ENCODE results near the gene C20orf173.
"Not testable (repeated sequence)": the region's sequence is repeated elsewhere in the genome, so short reads cannot be mapped to it uniquely, and the experiment has no call there.

C20orf173 gene

GRCh38 chr20:35547329-35547728, 17.9 kb upstream of the C20orf173 start:
- Histone ChIP-seq H3K9ac (ENCODE audit: low read depth, low read length) (no peak overlapping the region), H3K4me3 (ENCODE audit: low read depth, low read length) (no peak overlapping the region), H3K27me3 (ENCODE audit: control insufficient read depth, insufficient read depth, low read length) (no peaks in the 10 kb centered on the region), H3K36me3 (ENCODE audit: control insufficient read depth, insufficient read depth, low read length) (peaks cover 77% of the 10 kb centered on the region), H3K9me3 (ENCODE audit: control insufficient read depth, insufficient read depth, low read length) (no peaks in the 10 kb centered on the region), H3K27ac (ENCODE audit: low read depth, low read length) (no peak overlapping the region), H3K4me1 (ENCODE audit: control insufficient read depth, insufficient read depth, low read length) (peaks cover 4% of the 10 kb centered on the region; the same call in 1 of the 2 replicates)

GRCh38 chr20:35546127-35546526, 16.7 kb upstream of the C20orf173 start:
- Histone ChIP-seq H3K27me3 (ENCODE audit: control insufficient read depth, insufficient read depth, low read length) (no peaks in the 10 kb centered on the region), H3K36me3 (ENCODE audit: control insufficient read depth, insufficient read depth, low read length) (peaks cover 65% of the 10 kb centered on the region), H3K4me1 (ENCODE audit: control insufficient read depth, insufficient read depth, low read length) (peaks cover 5% of the 10 kb centered on the region; the same call in 1 of the 2 replicates), H3K9ac (ENCODE audit: low read depth, low read length) (no peak overlapping the region), H3K27ac (ENCODE audit: low read depth, low read length) (no peak overlapping the region), H3K9me3 (ENCODE audit: control insufficient read depth, insufficient read depth, low read length) (no peaks in the 10 kb centered on the region), H3K4me3 (ENCODE audit: low read depth, low read length) (no peak overlapping the region)

GRCh38 chr20:35544941-35545340, 15.5 kb upstream of the C20orf173 start:
- H3K36me3 ChIP-seq (ENCODE audit: control insufficient read depth, insufficient read depth, low read length), result peaks cover 57% of the 10 kb centered on the region

GRCh38 chr20:35544436-35544835, 15.0 kb upstream of the C20orf173 start:
- no peak overlapping the region for H3K27ac ChIP-seq (ENCODE audit: low read depth, low read length)
- H3K9ac ChIP-seq (ENCODE audit: low read depth, low read length), result no peak overlapping the region
- H3K9me3 ChIP-seq (ENCODE audit: control insufficient read depth, insufficient read depth, low read length), result no peaks in the 10 kb centered on the region
- no peak overlapping the region for H3K4me3 ChIP-seq (ENCODE audit: low read depth, low read length)
- no peaks in the 10 kb centered on the region for H3K27me3 ChIP-seq (ENCODE audit: control insufficient read depth, insufficient read depth, low read length)
- peaks cover 53% of the 10 kb centered on the region for H3K36me3 ChIP-seq (ENCODE audit: control insufficient read depth, insufficient read depth, low read length)
- peaks cover 7% of the 10 kb centered on the region; the same call in 1 of the 2 replicates for H3K4me1 ChIP-seq (ENCODE audit: control insufficient read depth, insufficient read depth, low read length)

More at GRCh38 chr20:35544941-35545340, 15.5 kb upstream of the C20orf173 start:
- H3K27me3 ChIP-seq (ENCODE audit: control insufficient read depth, insufficient read depth, low read length); H3K27ac ChIP-seq (ENCODE audit: low read depth, low read length); H3K4me1 ChIP-seq (ENCODE audit: control insufficient read depth, insufficient read depth, low read length); H3K9me3 ChIP-seq (ENCODE audit: control insufficient read depth, insufficient read depth, low read length); H3K9ac ChIP-seq (ENCODE audit: low read depth, low read length); H3K4me3 ChIP-seq (ENCODE audit: low read depth, low read length): not testable (repeated sequence)

- Histone ChIP-seq H3K27ac (ENCODE audit: low read depth, low read length) (no peak overlapping the region), H3K9me3 (ENCODE audit: control insufficient read depth, insufficient read depth, low read length) (no peaks in the 10 kb centered on the region), H3K9ac (ENCODE audit: low read depth, low read length) (no peak overlapping the region), H3K27me3 (ENCODE audit: control insufficient read depth, insufficient read depth, low read length) (no peaks in the 10 kb centered on the region), H3K4me1 (ENCODE audit: control insufficient read depth, insufficient read depth, low read length) (peaks cover 7% of the 10 kb centered on the region; the same call in 1 of the 2 replicates), H3K4me3 (ENCODE audit: low read depth, low read length) (peak overlapping the region; percentile 85; the same call in 1 of the 2 replicates), H3K36me3 (ENCODE audit: control insufficient read depth, insufficient read depth, low read length) (peaks cover 39% of the 10 kb centered on the region)
Observed at GRCh38 chr20:35542990-35543389, 13.5 kb upstream of the C20orf173 start.

- Histone ChIP-seq H3K9ac (ENCODE audit: low read depth, low read length) (peak within 1 kb of the TSS; percentile 90), H3K9me3 (ENCODE audit: control insufficient read depth, insufficient read depth, low read length) (no peaks in the 10 kb centered on the region), H3K27me3 (ENCODE audit: control insufficient read depth, insufficient read depth, low read length) (no peaks in the 10 kb centered on the region), H3K27ac (ENCODE audit: low read depth, low read length) (peak within 1 kb of the TSS; percentile 99), H3K36me3 (ENCODE audit: control insufficient read depth, insufficient read depth, low read length) (peaks cover 29% of the 10 kb centered on the region), H3K4me1 (ENCODE audit: control insufficient read depth, insufficient read depth, low read length) (peaks cover 7% of the 10 kb centered on the region; the same call in 1 of the 2 replicates), H3K4me3 (ENCODE audit: low read depth, low read length) (peak within 1 kb of the TSS; percentile 85)
Observed at GRCh38 chr20:35541783-35542662, 12.6 kb upstream of the C20orf173 start, which contains the start of gene ERGIC3. Gene ERGIC3 (plus strand): TSS chr20:35542078. CDS start chr20:35542098, 20 bp downstream.

GRCh38 chr20:35541118-35541782, 11.8 kb upstream of the C20orf173 start:
- peak overlapping the region; percentile 61 for H3K27ac ChIP-seq (ENCODE audit: low read depth, low read length)
- H3K36me3 ChIP-seq (ENCODE audit: control insufficient read depth, insufficient read depth, low read length), result peaks cover 22% of the 10 kb centered on the region
- peak overlapping the region; percentile 2; the same call in 1 of the 2 replicates for H3K9ac ChIP-seq (ENCODE audit: low read depth, low read length)
- peaks cover 7% of the 10 kb centered on the region; the same call in 1 of the 2 replicates for H3K4me1 ChIP-seq (ENCODE audit: control insufficient read depth, insufficient read depth, low read length)
- H3K27me3 ChIP-seq (ENCODE audit: control insufficient read depth, insufficient read depth, low read length), result no peaks in the 10 kb centered on the region
- peak overlapping the region; percentile 85 for H3K4me3 ChIP-seq (ENCODE audit: low read depth, low read length)
- H3K9me3 ChIP-seq (ENCODE audit: control insufficient read depth, insufficient read depth, low read length), result no peaks in the 10 kb centered on the region

GRCh38 chr20:35539756-35540212, 10.3 kb upstream of the C20orf173 start:
- no peaks in the 10 kb centered on the region for H3K27me3 ChIP-seq (ENCODE audit: control insufficient read depth, insufficient read depth, low read length)
- peaks cover 13% of the 10 kb centered on the region for H3K36me3 ChIP-seq (ENCODE audit: control insufficient read depth, insufficient read depth, low read length)
- H3K27ac ChIP-seq (ENCODE audit: low read depth, low read length), result peak overlapping the region; percentile 35
- H3K9me3 ChIP-seq (ENCODE audit: control insufficient read depth, insufficient read depth, low read length), result no peaks in the 10 kb centered on the region
- peak overlapping the region; percentile 46 for H3K4me3 ChIP-seq (ENCODE audit: low read depth, low read length)
- peaks cover 7% of the 10 kb centered on the region; the same call in 1 of the 2 replicates for H3K4me1 ChIP-seq (ENCODE audit: control insufficient read depth, insufficient read depth, low read length)
- peak overlapping the region; percentile 26; the same call in 1 of the 2 replicates for H3K9ac ChIP-seq (ENCODE audit: low read depth, low read length)

GRCh38 chr20:35527122-35527769, 2.2 kb downstream of the C20orf173 start:
- no peaks in the 10 kb centered on the region for H3K27me3 ChIP-seq (ENCODE audit: control insufficient read depth, insufficient read depth, low read length)
- H3K27ac ChIP-seq (ENCODE audit: low read depth, low read length), result no peak overlapping the region
- H3K9ac ChIP-seq (ENCODE audit: low read depth, low read length), result no peak overlapping the region
- H3K4me3 ChIP-seq (ENCODE audit: low read depth, low read length), result no peak overlapping the region
- no peaks in the 10 kb centered on the region for H3K36me3 ChIP-seq (ENCODE audit: control insufficient read depth, insufficient read depth, low read length)
- H3K4me1 ChIP-seq (ENCODE audit: control insufficient read depth, insufficient read depth, low read length), result no peaks in the 10 kb centered on the region
- no peaks in the 10 kb centered on the region; the same call in 1 of the 2 replicates for H3K9me3 ChIP-seq (ENCODE audit: control insufficient read depth, insufficient read depth, low read length)

- Histone ChIP-seq H3K4me3 (ENCODE audit: low read depth, low read length) (no peak overlapping the region), H3K27ac (ENCODE audit: low read depth, low read length) (no peak overlapping the region), H3K4me1 (ENCODE audit: control insufficient read depth, insufficient read depth, low read length) (no peaks in the 10 kb centered on the region), H3K9ac (ENCODE audit: low read depth, low read length) (no peak overlapping the region), H3K9me3 (ENCODE audit: control insufficient read depth, insufficient read depth, low read length) (no peaks in the 10 kb centered on the region; the same call in 1 of the 2 replicates), H3K36me3 (ENCODE audit: control insufficient read depth, insufficient read depth, low read length) (no peaks in the 10 kb centered on the region), H3K27me3 (ENCODE audit: control insufficient read depth, insufficient read depth, low read length) (no peaks in the 10 kb centered on the region)
Observed at GRCh38 chr20:35525639-35526038, 3.8 kb downstream of the C20orf173 start.

All from HUES48 (cell line).